Central memory CD8-positive, alpha-beta T cell (primary cell): ENCODE measurements around the gene MAGEA1.

ENCODE experiments used
- ATAC-seq: fragments of 150-1000 bp; cut with Tn5 transposase; replicated peaks from 2 replicates; pipeline ENCODE4 v1.10.0; 2022; ENCODE audit warnings: mild to moderate bottlenecking, moderate FRiP score, moderate number of reproducible peaks; ENCODE audit not compliant: poor library complexity, severe bottlenecking; ENCODE audit errors: extremely low read depth
- DNase-seq, 2 donors: peaks; one replicate each; pipeline ENCODE4 v3.0.0; 2021; ENCODE audit warnings: low spot score in 2 of 2
- H3K27ac Mint-ChIP-seq: one replicate; pipeline ENCODE4 v1.8.0; 2022; ENCODE audit warnings: low read depth, mild to moderate bottlenecking, moderate library complexity, mixed read lengths
- H3K27me3 Mint-ChIP-seq: one replicate; pipeline ENCODE4 v1.8.0; 2022; ENCODE audit warnings: mixed read lengths
- H3K36me3 Mint-ChIP-seq: one replicate; pipeline ENCODE4 v1.8.0; 2022; ENCODE audit warnings: mild to moderate bottlenecking, moderate library complexity, mixed read lengths; ENCODE audit not compliant: insufficient read depth
- H3K4me1 Mint-ChIP-seq: one replicate; pipeline ENCODE4 v1.8.0; 2022; ENCODE audit warnings: mixed read lengths
- H3K4me3 Mint-ChIP-seq: one replicate; pipeline ENCODE4 v1.8.0; 2022; ENCODE audit warnings: mild to moderate bottlenecking, moderate library complexity, mixed read lengths
- H3K9me3 Mint-ChIP-seq: one replicate; pipeline ENCODE4 v1.8.0; 2022; ENCODE audit warnings: mixed read lengths

MAGEA1 gene

GRCh38 chrX:153206425-153207046 is 27.5 kb downstream of the MAGEA1 start:
- ATAC-seq (no peak), DNase-seq (no peak)
- Mint-ChIP-seq H3K36me3 (no peaks in the 10 kb centered on the region), H3K27me3 (peaks cover 53% of the 10 kb centered on the region), H3K9me3 (peaks cover 5% of the 10 kb centered on the region), H3K27ac (no peak overlapping the region), H3K4me1 (no peaks in the 10 kb centered on the region), H3K4me3 (no peak overlapping the region)

GRCh38 chrX:153209347-153209746 is 30.3 kb downstream of the MAGEA1 start:
- Mint-ChIP-seq H3K36me3 (no peaks in the 10 kb centered on the region), H3K27ac (no peak overlapping the region), H3K9me3 (peaks cover 7% of the 10 kb centered on the region), H3K27me3 (peaks cover 55% of the 10 kb centered on the region), H3K4me3 (no peak overlapping the region), H3K4me1 (no peaks in the 10 kb centered on the region)
- DNase-seq (no peak), ATAC-seq (no peak)

- H3K4me3 Mint-ChIP-seq, result no peak overlapping the region
- no peaks in the 10 kb centered on the region for H3K36me3 Mint-ChIP-seq
- H3K27ac Mint-ChIP-seq, result no peak overlapping the region
- H3K27me3 Mint-ChIP-seq, result peaks cover 25% of the 10 kb centered on the region
- DNase-seq, result no peak
- H3K4me1 Mint-ChIP-seq, result no peaks in the 10 kb centered on the region
- no peak for ATAC-seq
- peaks cover 7% of the 10 kb centered on the region for H3K9me3 Mint-ChIP-seq
Measured at GRCh38 chrX:153214934-153215333, 35.9 kb downstream of the MAGEA1 start.

- no peaks in the 10 kb centered on the region for H3K36me3 Mint-ChIP-seq
- H3K9me3 Mint-ChIP-seq, result no peaks in the 10 kb centered on the region
- no peak overlapping the region for H3K4me3 Mint-ChIP-seq
- H3K27ac Mint-ChIP-seq, result no peak overlapping the region
- no peaks in the 10 kb centered on the region for H3K4me1 Mint-ChIP-seq
- no peak for DNase-seq
- peaks cover 9% of the 10 kb centered on the region for H3K27me3 Mint-ChIP-seq
- ATAC-seq, result no peak
Measured at GRCh38 chrX:153216926-153217325, 37.8 kb downstream of the MAGEA1 start.

GRCh38 chrX:153225438-153226098 is 46.5 kb downstream of the MAGEA1 start:
- no peak for DNase-seq
- Mint-ChIP-seq H3K27ac (no peak overlapping the region), H3K4me3 (no peak overlapping the region), H3K9me3 (no peaks in the 10 kb centered on the region), H3K4me1 (peaks cover 8% of the 10 kb centered on the region), H3K27me3 (peaks cover 26% of the 10 kb centered on the region), H3K36me3 (no peaks in the 10 kb centered on the region)
- no peak for ATAC-seq

- Mint-ChIP-seq H3K27me3 (peaks cover 26% of the 10 kb centered on the region), H3K9me3 (no peaks in the 10 kb centered on the region), H3K36me3 (no peaks in the 10 kb centered on the region), H3K4me1 (peaks cover 8% of the 10 kb centered on the region), H3K4me3 (no peak overlapping the region), H3K27ac (no peak overlapping the region)
- ATAC-seq, result no peak
- no peak for DNase-seq
Measured at GRCh38 chrX:153226344-153227185, 47.5 kb downstream of the MAGEA1 start.
